ENCODE measurements around the gene LRP1.

LRP1 gene

DNA sequence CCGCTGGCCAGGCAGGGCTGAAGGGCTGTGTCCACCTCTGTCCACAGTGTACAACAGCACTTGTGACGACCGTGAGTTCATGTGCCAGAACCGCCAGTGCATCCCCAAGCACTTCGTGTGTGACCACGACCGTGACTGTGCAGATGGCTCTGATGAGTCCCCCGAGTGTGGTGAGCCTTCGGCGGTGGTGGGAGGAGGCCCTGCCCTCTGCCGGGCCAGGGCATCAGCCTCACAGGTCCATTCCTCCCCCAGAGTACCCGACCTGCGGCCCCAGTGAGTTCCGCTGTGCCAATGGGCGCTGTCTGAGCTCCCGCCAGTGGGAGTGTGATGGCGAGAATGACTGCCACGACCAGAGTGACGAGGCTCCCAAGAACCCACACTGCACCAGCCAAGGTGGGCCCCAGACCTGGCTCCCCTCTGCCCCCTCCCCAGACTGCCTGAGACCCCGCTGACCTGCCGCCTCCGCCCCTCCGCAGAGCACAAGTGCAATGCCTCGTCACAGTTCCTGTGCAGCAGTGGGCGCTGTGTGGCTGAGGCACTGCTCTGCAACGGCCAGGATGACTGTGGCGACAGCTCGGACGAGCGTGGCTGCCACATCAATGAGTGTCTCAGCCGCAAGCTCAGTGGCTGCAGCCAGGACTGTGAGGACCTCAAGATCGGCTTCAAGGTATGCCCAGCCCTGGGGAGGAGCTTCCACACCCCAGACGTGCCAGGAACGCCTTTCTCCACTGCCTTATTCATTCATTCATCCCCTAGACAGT, 67.5 kb downstream of the LRP1 start:
- TF ChIP-seq CTCF (IDR thresholded peaks at IDR 0.05; ENCODE audit: extremely low read depth, insufficient read depth, missing control alignments): no peak
- in situ Hi-C loops (cut with MboI; ENCODE audit: low pct_unique_long_range_greater_than_20kb, low sequenced_read_pairs, unreplicated experiment): no loop called here
- DNase-seq (ENCODE audit: low spot score): no peak

- no peak for TF ChIP-seq CTCF (IDR thresholded peaks at IDR 0.05; ENCODE audit: extremely low read depth, insufficient read depth, missing control alignments)
- DNase-seq (ENCODE audit: low spot score): no peak
- in situ Hi-C loops (cut with MboI; ENCODE audit: low pct_unique_long_range_greater_than_20kb, low sequenced_read_pairs, unreplicated experiment): no loop called here
Measured at GRCh38 chr12:57196439-57196838, 68.2 kb downstream of the LRP1 start.

GRCh38 chr12:57196956-57197355, 68.7 kb downstream of the LRP1 start:
- in situ Hi-C loops (cut with MboI; ENCODE audit: low pct_unique_long_range_greater_than_20kb, low sequenced_read_pairs, unreplicated experiment): no loop called here
- TF ChIP-seq CTCF (IDR thresholded peaks at IDR 0.05; ENCODE audit: extremely low read depth, insufficient read depth, missing control alignments): no peak
- DNase-seq (ENCODE audit: low spot score): no peak

DNA sequence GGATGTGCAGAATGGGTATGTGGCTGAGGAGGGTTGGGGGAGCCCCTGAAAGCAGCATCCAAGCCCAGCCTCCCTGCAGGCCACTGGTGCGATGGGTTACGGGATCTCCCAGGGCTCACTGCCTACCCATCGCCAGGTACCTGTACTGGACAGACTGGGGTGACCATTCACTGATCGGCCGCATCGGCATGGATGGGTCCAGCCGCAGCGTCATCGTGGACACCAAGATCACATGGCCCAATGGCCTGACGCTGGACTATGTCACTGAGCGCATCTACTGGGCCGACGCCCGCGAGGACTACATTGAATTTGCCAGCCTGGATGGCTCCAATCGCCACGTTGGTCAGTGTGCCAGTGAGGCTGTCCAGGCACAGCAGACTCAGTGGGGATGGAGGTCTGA, 70.0 kb downstream of the LRP1 start:
- DNase-seq (ENCODE audit: low spot score): no peak
- in situ Hi-C loops (cut with MboI; ENCODE audit: low pct_unique_long_range_greater_than_20kb, low sequenced_read_pairs, unreplicated experiment): no loop called here
- no peak for TF ChIP-seq CTCF (IDR thresholded peaks at IDR 0.05; ENCODE audit: extremely low read depth, insufficient read depth, missing control alignments)

- TF ChIP-seq CTCF (IDR thresholded peaks at IDR 0.05; ENCODE audit: extremely low read depth, insufficient read depth, missing control alignments): no peak
- DNase-seq (ENCODE audit: low spot score): no peak
- in situ Hi-C loops (cut with MboI; ENCODE audit: low pct_unique_long_range_greater_than_20kb, low sequenced_read_pairs, unreplicated experiment): no loop called here
Measured at GRCh38 chr12:57199191-57199590, 70.9 kb downstream of the LRP1 start.

- no peak for DNase-seq (ENCODE audit: low spot score)
- no peak for TF ChIP-seq CTCF (IDR thresholded peaks at IDR 0.05; ENCODE audit: extremely low read depth, insufficient read depth, missing control alignments)
- in situ Hi-C loops (cut with MboI; ENCODE audit: low pct_unique_long_range_greater_than_20kb, low sequenced_read_pairs, unreplicated experiment): no loop called here
Measured at GRCh38 chr12:57200497-57200896, 72.2 kb downstream of the LRP1 start.

Measured in GM13977 (cell line).